KMS-11 (cell line): Measurements from ENCODE around the gene TRIM63.

Experiments
- H2AFZ ChIP-seq: fragments of 200-600 bp; sonication (generic); 2 replicates; pipeline ENCODE4 v1.6.1; 2016; ENCODE audit warnings: antibody characterized with exemption, mixed run types, low read depth
- H3K27ac ChIP-seq: fragments of 200-600 bp; sonication (generic); 2 replicates; pipeline ENCODE4 v1.6.1; 2016; ENCODE audit warnings: mild to moderate bottlenecking, mixed run types
- H3K27me3 ChIP-seq: fragments of 200-600 bp; sonication (generic); 2 replicates; pipeline ENCODE4 v1.6.1; 2017; ENCODE audit warnings: mild to moderate bottlenecking, low read depth, mixed run types, moderate library complexity; ENCODE audit not compliant: insufficient read depth
- H3K36me3 ChIP-seq: fragments of 200-600 bp; sonication (generic); 2 replicates; pipeline ENCODE4 v1.6.1; 2017; ENCODE audit warnings: mild to moderate bottlenecking, mixed run types; ENCODE audit not compliant: insufficient read depth
- H3K4me1 ChIP-seq: fragments of 200-600 bp; sonication (generic); 2 replicates; pipeline ENCODE4 v1.6.1; 2016; ENCODE audit warnings: mild to moderate bottlenecking, low read depth, mixed run types; ENCODE audit not compliant: poor library complexity, severe bottlenecking
- H3K4me2 ChIP-seq: fragments of 200-600 bp; sonication (generic); 2 replicates; pipeline ENCODE4 v1.7.0; 2016; ENCODE audit warnings: mild to moderate bottlenecking, mixed run types
- H3K4me3 ChIP-seq: fragments of 200-600 bp; sonication (generic); IDR thresholded peaks from 2 replicates; pipeline ENCODE4 v1.6.1; 2017; ENCODE audit warnings: low read depth, low read length, mixed read lengths; ENCODE audit not compliant: insufficient read depth
- H3K79me2 ChIP-seq: fragments of 200-600 bp; sonication (generic); 2 replicates; pipeline ENCODE4 v1.6.1; 2016; ENCODE audit warnings: low read depth, mixed run types; ENCODE audit not compliant: insufficient read depth
- H3K9ac ChIP-seq: fragments of 200-600 bp; sonication (generic); 2 replicates; pipeline ENCODE4 v1.6.1; 2016; ENCODE audit warnings: mild to moderate bottlenecking, mixed run types
- H4K20me1 ChIP-seq: fragments of 200-600 bp; sonication (generic); 2 replicates; pipeline ENCODE4 v1.6.1; 2016; ENCODE audit warnings: mild to moderate bottlenecking, mixed run types; ENCODE audit not compliant: insufficient read depth
- CTCF ChIP-seq: fragments of 200-600 bp; sonication (generic); conservative IDR thresholded peaks from 2 replicates; pipeline ENCODE4 v1.6.1; 2017; ENCODE audit warnings: low read depth, mild to moderate bottlenecking, antibody characterized with exemption, low read length, moderate library complexity, mixed read lengths

The TRIM63 gene

GRCh38 chr1:26059906-26060305 is 7.5 kb downstream of the TRIM63 start:
- no peaks in the 10 kb centered on the region for H3K4me1 ChIP-seq
- H3K4me3 ChIP-seq: no peak overlapping the region
- TF ChIP-seq CTCF: no peak
- no peaks in the 10 kb centered on the region for H4K20me1 ChIP-seq
- H3K27ac ChIP-seq: no peak overlapping the region
- no peaks in the 10 kb centered on the region; the same call in 1 of the 2 replicates for H3K27me3 ChIP-seq
- no peaks in the 10 kb centered on the region for H3K79me2 ChIP-seq
- H3K9ac ChIP-seq: no peak overlapping the region
- no peak overlapping the region for H3K4me2 ChIP-seq
- H2AFZ ChIP-seq: no peak overlapping the region
- H3K36me3 ChIP-seq: no peaks in the 10 kb centered on the region

GRCh38 chr1:26058052-26058595 is 9.3 kb downstream of the TRIM63 start:
- no peak overlapping the region for H3K4me3 ChIP-seq
- no peaks in the 10 kb centered on the region for H3K79me2 ChIP-seq
- H3K27ac ChIP-seq: no peak overlapping the region
- no peaks in the 10 kb centered on the region for H4K20me1 ChIP-seq
- no peak for TF ChIP-seq CTCF
- H3K4me1 ChIP-seq: no peaks in the 10 kb centered on the region
- H3K9ac ChIP-seq: no peak overlapping the region
- H3K27me3 ChIP-seq: no peaks in the 10 kb centered on the region; the same call in 1 of the 2 replicates
- H3K4me2 ChIP-seq: no peak overlapping the region
- H2AFZ ChIP-seq: no peak overlapping the region
- no peaks in the 10 kb centered on the region for H3K36me3 ChIP-seq

GRCh38 chr1:26057189-26057588 is 10.2 kb downstream of the TRIM63 start:
- H3K27me3 ChIP-seq: no peaks in the 10 kb centered on the region; the same call in 1 of the 2 replicates
- H2AFZ ChIP-seq: no peak overlapping the region
- no peak overlapping the region for H3K9ac ChIP-seq

GRCh38 chr1:26055041-26055440 is 12.4 kb downstream of the TRIM63 start:
- no peaks in the 10 kb centered on the region; the same call in 1 of the 2 replicates for H3K27me3 ChIP-seq
- no peak overlapping the region for H2AFZ ChIP-seq
- no peak overlapping the region for H3K27ac ChIP-seq
- no peaks in the 10 kb centered on the region for H4K20me1 ChIP-seq
- no peak overlapping the region for H3K4me2 ChIP-seq
- no peak overlapping the region for H3K9ac ChIP-seq
- H3K4me3 ChIP-seq: no peak overlapping the region
- H3K36me3 ChIP-seq: no peaks in the 10 kb centered on the region
- no peaks in the 10 kb centered on the region for H3K79me2 ChIP-seq
- TF ChIP-seq CTCF: no peak
- H3K4me1 ChIP-seq: no peaks in the 10 kb centered on the region

More at GRCh38 chr1:26057189-26057588, 10.2 kb downstream of the TRIM63 start:
- Histone ChIP-seq H3K4me2 (no peak overlapping the region), H3K36me3 (no peaks in the 10 kb centered on the region), H3K79me2 (no peaks in the 10 kb centered on the region), H4K20me1 (no peaks in the 10 kb centered on the region), H3K4me3 (no peak overlapping the region), H3K4me1 (no peaks in the 10 kb centered on the region), H3K27ac (no peak overlapping the region)
- no peak for TF ChIP-seq CTCF
